NCI-H146 treated with DMSO at 0.1 percent for 48 hours (cell line): Measurements from ENCODE around the gene SCUBE1.

Experiments used
- DNase-seq: peaks from one replicate; lab custom pipeline; 2025; ENCODE audit not compliant: unreplicated experiment; lab: John Stamatoyannopoulos, UW

Gene SCUBE1

GRCh38 chr22:43180670-43181069 is 162.5 kb downstream of the SCUBE1 start:
- DNase-seq, result no peak

- no peak for DNase-seq
Measured at GRCh38 chr22:43179911-43180195, 163.3 kb downstream of the SCUBE1 start.

GRCh38 chr22:43179146-43179910 is 163.8 kb downstream of the SCUBE1 start:
- no peak for DNase-seq

GRCh38 chr22:43177479-43177878 is 165.7 kb downstream of the SCUBE1 start:
- no peak for DNase-seq

GRCh38 chr22:43176090-43176489 is 167.1 kb downstream of the SCUBE1 start:
- no peak for DNase-seq

- no peak for DNase-seq
Measured at GRCh38 chr22:43174941-43175531, 168.1 kb downstream of the SCUBE1 start.

GRCh38 chr22:43173976-43174720 is 169.0 kb downstream of the SCUBE1 start:
- DNase-seq, result no peak

- no peak for DNase-seq
Measured at GRCh38 chr22:43173566-43173965, 169.6 kb downstream of the SCUBE1 start.

- DNase-seq, result no peak
Measured at GRCh38 chr22:43172191-43172590, 171.0 kb downstream of the SCUBE1 start.

- DNase-seq, result no peak
Measured at GRCh38 chr22:43171607-43172006, 171.6 kb downstream of the SCUBE1 start.

GRCh38 chr22:43171019-43171491 is 172.1 kb downstream of the SCUBE1 start:
- no peak for DNase-seq

- no peak for DNase-seq
Measured at GRCh38 chr22:43170131-43170480, 173.1 kb downstream of the SCUBE1 start.

- no peak for DNase-seq
Measured at GRCh38 chr22:43169310-43170130, 173.7 kb downstream of the SCUBE1 start.

GRCh38 chr22:43168471-43169309 is 174.5 kb downstream of the SCUBE1 start:
- DNase-seq, result no peak

- no peak for DNase-seq
Measured at GRCh38 chr22:43167001-43167589, 176.1 kb downstream of the SCUBE1 start.

- DNase-seq, result no peak
Measured at GRCh38 chr22:43166132-43166930, 176.8 kb downstream of the SCUBE1 start.

GRCh38 chr22:43164636-43165035 is 178.5 kb downstream of the SCUBE1 start:
- DNase-seq, result no peak

GRCh38 chr22:43163241-43163795 is 179.9 kb downstream of the SCUBE1 start:
- no peak for DNase-seq
